Gastroesophageal sphincter (tissue), 4 donors: ENCODE data around the gene ATG14. TPM values are rescaled to one million over a fixed set of nuclear protein-coding genes. Genes with fewer than 3 reads are reported as not detected.
A peak's percentile ranks its signal among the peaks of the same experiment; 100 is the strongest.
"Not testable (repeated sequence)": the region's sequence is repeated elsewhere in the genome, so short reads cannot be mapped to it uniquely, and the experiment has no call there.

Experiments
- ATAC-seq: fragments of 150-250 bp; one replicate; pipeline ENCODE4 v1.9.1; 2016; ENCODE audit warnings: mild to moderate bottlenecking, moderate library complexity
- H3K27ac ChIP-seq, 4 donors: fragments of 200-600 bp; sonication (generic) in 3 of 4; 1 replicate in 3 of 4; 2 replicates in 1 of 4; pipeline ENCODE4 v1.5.1; 2016 to 2019
- H3K27me3 ChIP-seq: fragments of 200-600 bp; sonication (generic); one replicate; pipeline ENCODE4 v1.5.1; 2019
- H3K36me3 ChIP-seq, 2 donors: fragments of 200-600 bp; sonication (generic); one replicate each; pipeline ENCODE4 v1.5.1; 2019; ENCODE audit warnings: control low read depth in 1 of 2
- H3K4me1 ChIP-seq, 3 donors: fragments of 200-600 bp; sonication (generic); 1 replicate in 2 of 3; 2 replicates in 1 of 3; pipeline ENCODE4 v1.5.1; 2016 to 2019; ENCODE audit warnings: control low read depth in 2 of 3
- H3K4me3 ChIP-seq, 2 donors: fragments of 200-600 bp; sonication (generic); one replicate each; pipeline ENCODE4 v1.5.1; 2019; ENCODE audit warnings: mild to moderate bottlenecking in 1 of 2, moderate library complexity in 1 of 2
- H3K9me3 ChIP-seq, 3 donors: fragments of 200-600 bp; sonication (generic); one replicate each; pipeline ENCODE4 v1.5.1; 2017 to 2019; ENCODE audit warnings: control low read depth in 2 of 3
- EP300 ChIP-seq: sonication (generic); formaldehyde crosslinking; IDR thresholded peaks from one replicate; pipeline ENCODE4 v1.6.1; 2017; ENCODE audit warnings: antibody characterized with exemption, mild to moderate bottlenecking
- POLR2A ChIP-seq, 2 donors: fragments of 450-650 bp; IDR thresholded peaks; one replicate each; pipeline ENCODE4 v1.6.1; 2017; ENCODE audit warnings: antibody characterized with exemption in 2 of 2, mild to moderate bottlenecking in 2 of 2, moderate library complexity in 1 of 2
- POLR2AphosphoS5 ChIP-seq: sonication (generic); formaldehyde crosslinking; IDR thresholded peaks from one replicate; pipeline ENCODE4 v1.6.1; 2017; ENCODE audit warnings: antibody characterized with exemption
- WGBS, 2 donors: methylation state at CpG; one replicate each; pipeline ENCODE4 v1.1.5; 2018; ENCODE audit warnings: low coverage in 1 of 2; 5-methylcytosine and 5-hydroxymethylcytosine counted together
- total RNA-seq, 4 donors: library from RNA; depleted of rRNA; stranded (reverse); fragments of >200 nt; gene quantifications; one replicate each; pipeline ENCODE4 v1.1.0, GENCODE V29; 2016
- TF ChIP-seq, protein P1 (sequence below), 4 experiments: fragments of 200-600 bp in 2 of 4; fragments of 450-650 bp in 2 of 4; sonication (generic) in 1 of 4; IDR thresholded peaks; one replicate each; pipeline ENCODE4 v1.5.1; 2017 to 2019; ENCODE audit warnings: antibody characterized with exemption in 4 of 4, mild to moderate bottlenecking in 2 of 4, moderate library complexity in 2 of 4

The ATG14 gene, protein sequence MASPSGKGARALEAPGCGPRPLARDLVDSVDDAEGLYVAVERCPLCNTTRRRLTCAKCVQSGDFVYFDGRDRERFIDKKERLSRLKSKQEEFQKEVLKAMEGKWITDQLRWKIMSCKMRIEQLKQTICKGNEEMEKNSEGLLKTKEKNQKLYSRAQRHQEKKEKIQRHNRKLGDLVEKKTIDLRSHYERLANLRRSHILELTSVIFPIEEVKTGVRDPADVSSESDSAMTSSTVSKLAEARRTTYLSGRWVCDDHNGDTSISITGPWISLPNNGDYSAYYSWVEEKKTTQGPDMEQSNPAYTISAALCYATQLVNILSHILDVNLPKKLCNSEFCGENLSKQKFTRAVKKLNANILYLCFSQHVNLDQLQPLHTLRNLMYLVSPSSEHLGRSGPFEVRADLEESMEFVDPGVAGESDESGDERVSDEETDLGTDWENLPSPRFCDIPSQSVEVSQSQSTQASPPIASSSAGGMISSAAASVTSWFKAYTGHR
- 10 to 100 TPM; 16.4 to 29.9 (median 18.1) TPM for total RNA-seq

DNA sequence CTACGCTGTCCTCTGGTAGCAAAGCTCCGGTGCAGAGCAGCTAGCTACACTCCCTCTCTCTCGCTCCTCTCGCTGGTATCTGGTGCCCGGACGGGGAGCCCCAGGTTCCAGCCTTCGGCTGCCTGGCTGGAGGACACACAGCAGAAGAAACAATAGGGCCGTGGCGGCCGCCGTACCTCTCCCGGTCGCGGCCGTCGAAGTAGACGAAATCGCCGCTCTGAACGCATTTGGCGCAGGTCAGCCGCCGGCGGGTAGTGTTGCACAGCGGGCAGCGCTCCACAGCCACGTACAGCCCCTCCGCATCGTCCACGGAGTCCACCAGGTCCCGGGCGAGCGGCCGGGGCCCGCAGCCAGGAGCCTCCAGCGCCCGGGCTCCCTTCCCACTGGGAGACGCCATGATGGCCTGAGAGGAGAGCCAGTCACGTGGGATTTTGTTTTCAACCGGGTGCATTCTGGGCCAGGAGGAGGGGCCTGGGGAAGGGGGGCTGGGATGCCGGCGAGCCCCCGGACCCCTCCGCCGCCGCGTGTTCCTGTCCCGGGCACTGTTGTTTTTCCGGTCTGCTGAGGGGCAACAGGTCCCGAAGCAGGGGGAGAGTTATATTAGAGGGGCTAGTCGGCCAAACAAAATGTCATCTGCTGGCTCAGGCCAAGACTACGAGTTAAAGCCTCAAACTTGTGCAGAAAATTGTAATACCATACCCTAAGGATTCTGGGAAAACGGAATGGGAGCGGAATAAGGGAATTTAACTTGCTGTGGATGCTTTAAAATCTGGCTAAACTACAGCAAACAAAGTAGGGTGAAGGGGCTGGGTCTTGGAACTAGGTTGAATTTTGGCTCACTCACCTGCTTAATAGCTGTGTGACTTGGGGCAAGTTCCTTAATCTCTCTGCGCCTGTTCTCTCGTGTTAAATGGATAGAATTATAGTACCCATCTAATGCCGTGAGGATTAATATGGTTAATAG, at the start of gene ATG14:
Gene ATG14, minus strand, starts transcription at position 405 of the 964 bp plus-strand sequence. Its CDS starts 8 bp downstream, at position 397.
- TF ChIP-seq POLR2AphosphoS5 (peak; percentile 63), EP300 (no peak), POLR2A (IDR thresholded peaks at IDR 0.05) (peak; percentile 44 to 64)
- TF ChIP-seq, protein P1, sequence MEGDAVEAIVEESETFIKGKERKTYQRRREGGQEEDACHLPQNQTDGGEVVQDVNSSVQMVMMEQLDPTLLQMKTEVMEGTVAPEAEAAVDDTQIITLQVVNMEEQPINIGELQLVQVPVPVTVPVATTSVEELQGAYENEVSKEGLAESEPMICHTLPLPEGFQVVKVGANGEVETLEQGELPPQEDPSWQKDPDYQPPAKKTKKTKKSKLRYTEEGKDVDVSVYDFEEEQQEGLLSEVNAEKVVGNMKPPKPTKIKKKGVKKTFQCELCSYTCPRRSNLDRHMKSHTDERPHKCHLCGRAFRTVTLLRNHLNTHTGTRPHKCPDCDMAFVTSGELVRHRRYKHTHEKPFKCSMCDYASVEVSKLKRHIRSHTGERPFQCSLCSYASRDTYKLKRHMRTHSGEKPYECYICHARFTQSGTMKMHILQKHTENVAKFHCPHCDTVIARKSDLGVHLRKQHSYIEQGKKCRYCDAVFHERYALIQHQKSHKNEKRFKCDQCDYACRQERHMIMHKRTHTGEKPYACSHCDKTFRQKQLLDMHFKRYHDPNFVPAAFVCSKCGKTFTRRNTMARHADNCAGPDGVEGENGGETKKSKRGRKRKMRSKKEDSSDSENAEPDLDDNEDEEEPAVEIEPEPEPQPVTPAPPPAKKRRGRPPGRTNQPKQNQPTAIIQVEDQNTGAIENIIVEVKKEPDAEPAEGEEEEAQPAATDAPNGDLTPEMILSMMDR (IDR thresholded peaks at IDR 0.05): peak in 1 of 4 experiments; percentile 32
- H3K4me1 ChIP-seq: peaks cover 4 to 34% (median 12%) of the 10 kb centered on the region in 3 donors
- no peaks in the 10 kb centered on the region for H3K36me3 ChIP-seq
- H3K4me3 ChIP-seq: peak within 1 kb of the TSS; percentile 82 to 84
- peak within 1 kb of the TSS; percentile 69 to 86 (median 85) for H3K27ac ChIP-seq
- H3K9me3 ChIP-seq: no peaks in the 10 kb centered on the region
- peak; percentile 99 for ATAC-seq
- H3K27me3 ChIP-seq: peaks cover 14% of the 10 kb centered on the region
- 25 to 28% methylated on average over 5 to 7 of the region's 57 CpGs for WGBS, 2 donors

DNA sequence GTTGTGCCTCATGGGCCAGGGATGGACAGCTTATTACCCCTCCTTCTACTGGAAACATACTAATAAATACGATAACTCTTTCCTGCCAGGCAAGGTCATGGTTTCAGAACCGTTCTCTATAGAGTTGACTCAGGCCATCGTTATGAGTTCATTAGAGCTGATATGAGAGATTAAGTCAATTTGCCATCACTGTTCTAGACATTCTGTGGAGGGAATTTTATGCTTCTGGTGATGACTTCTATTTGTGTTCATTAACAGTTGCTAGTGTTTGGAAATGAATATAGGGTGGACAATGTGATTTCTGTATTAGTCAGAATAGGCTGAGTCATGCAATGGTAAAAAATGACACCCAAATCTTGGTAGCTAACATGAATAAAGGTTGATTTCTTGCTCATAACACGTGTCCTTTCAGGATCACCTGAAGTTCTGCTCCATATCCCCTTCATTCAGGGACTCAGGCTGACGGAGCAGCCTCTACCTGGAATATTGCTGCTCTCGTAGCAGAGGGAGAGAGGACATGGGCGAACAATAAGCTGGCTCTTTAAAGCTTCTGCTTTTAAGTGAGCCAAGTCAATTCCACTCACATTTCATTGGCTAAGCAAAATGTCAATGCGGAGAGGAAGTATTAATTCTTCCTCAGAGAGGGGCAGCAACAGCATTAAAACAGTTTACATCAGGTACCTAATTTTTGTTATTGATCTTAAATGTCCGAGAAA, 47.3 kb upstream of the ATG14 start:
- WGBS, 2 donors: 57 to 71% methylated on average over 9 of the region's 9 CpGs
- Histone ChIP-seq H3K27me3 (peaks cover 6% of the 10 kb centered on the region), H3K4me1 (peaks cover 0 to 11% (median 8%) of the 10 kb centered on the region in 3 donors), H3K9me3 (no peaks in the 10 kb centered on the region), H3K27ac (no peak overlapping the region), H3K4me3 (no peak overlapping the region), H3K36me3 (no peaks in the 10 kb centered on the region)
- no peak for ATAC-seq
- TF ChIP-seq POLR2A (IDR thresholded peaks at IDR 0.05) (no peak), POLR2AphosphoS5 (no peak), EP300 (no peak)
- TF ChIP-seq, protein P1 (IDR thresholded peaks at IDR 0.05): no peak

DNA sequence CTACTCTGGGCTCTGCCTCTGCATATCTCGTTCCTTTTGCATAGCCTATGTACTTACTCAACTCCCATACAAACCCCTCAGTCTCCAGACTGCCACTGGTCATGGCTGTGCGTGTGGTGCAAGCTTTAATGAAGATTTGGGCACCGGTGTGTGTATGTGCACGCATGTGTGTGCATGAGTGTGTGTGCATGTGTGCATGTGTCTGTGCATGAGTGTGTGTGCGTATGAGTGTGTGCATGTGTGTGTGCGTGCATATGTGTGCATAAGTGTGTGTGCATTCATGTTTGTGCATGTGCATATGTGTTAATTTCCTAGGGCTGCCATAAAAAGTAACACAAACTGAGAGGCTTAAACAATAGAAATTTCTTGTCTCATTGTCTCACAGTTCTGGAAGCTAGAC, 45.9 kb upstream of the ATG14 start:
- WGBS, 2 donors: 73 to 82% methylated on average over 6 of the region's 6 CpGs
- H3K36me3 ChIP-seq: no peaks in the 10 kb centered on the region
- H3K4me1 ChIP-seq: peaks cover 0 to 15% (median 10%) of the 10 kb centered on the region in 3 donors
- no peak for ATAC-seq
- H3K9me3 ChIP-seq: no peaks in the 10 kb centered on the region
- TF ChIP-seq POLR2A (IDR thresholded peaks at IDR 0.05) (no peak), EP300 (no peak), POLR2AphosphoS5 (no peak)
- TF ChIP-seq, protein P1 (IDR thresholded peaks at IDR 0.05): no peak
- H3K4me3 ChIP-seq: no peak overlapping the region
- H3K27ac ChIP-seq: no peak overlapping the region
- H3K27me3 ChIP-seq: no peaks in the 10 kb centered on the region

DNA sequence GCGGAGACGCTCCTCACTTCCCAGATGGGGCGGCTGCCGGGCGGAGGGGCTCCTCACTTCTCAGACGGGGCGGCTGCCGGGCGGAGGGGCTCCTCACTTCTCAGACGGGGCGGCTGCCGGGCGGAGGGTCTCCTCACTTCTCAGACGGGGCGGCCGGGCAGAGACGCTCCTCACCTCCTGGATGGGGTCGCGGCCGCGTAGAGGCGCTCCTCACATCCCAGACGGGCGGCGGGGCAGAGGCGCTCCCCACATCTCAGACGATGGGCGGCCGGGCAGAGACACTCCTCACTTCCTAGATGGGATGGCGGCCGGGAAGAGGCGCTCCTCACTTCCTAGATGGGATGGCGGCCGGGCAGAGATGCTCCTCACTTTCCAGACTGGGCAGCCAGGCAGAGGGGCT, 44.8 kb upstream of the ATG14 start:
- no CpG with 5 or more reads among the region's 34 CpGs for WGBS, 2 donors

More for the DNA sequence above, 44.8 kb upstream of the ATG14 start:
- peaks cover 0 to 16% (median 10%) of the 10 kb centered on the region in 3 donors for H3K4me1 ChIP-seq
- not testable (repeated sequence) for H3K9me3 ChIP-seq, ATAC-seq, H3K4me3 ChIP-seq, H3K27ac ChIP-seq, H3K27me3 ChIP-seq, H3K36me3 ChIP-seq
